ENCODE results near the gene TUBGCP6.
A peak's percentile ranks its signal among the peaks of the same experiment; 100 is the strongest.

TUBGCP6 gene

GRCh38 chr22:50188356-50188755 lies 56.5 kb downstream of the TUBGCP6 start:
- H3K4me1 Mint-ChIP-seq: peaks cover 38% of the 10 kb centered on the region
- peaks cover 5% of the 10 kb centered on the region for H3K36me3 Mint-ChIP-seq (ENCODE audit: low read depth)
- no peak for TF ChIP-seq CTCF (IDR thresholded peaks at IDR 0.05)
- H3K9me3 Mint-ChIP-seq: no peaks in the 10 kb centered on the region
- no peak overlapping the region for H3K27ac Mint-ChIP-seq
- H3K27me3 Mint-ChIP-seq (ENCODE audit: low read depth, poor library complexity): no peaks in the 10 kb centered on the region
- no peak for DNase-seq
- H3K4me3 Mint-ChIP-seq: no peak overlapping the region

DNA sequence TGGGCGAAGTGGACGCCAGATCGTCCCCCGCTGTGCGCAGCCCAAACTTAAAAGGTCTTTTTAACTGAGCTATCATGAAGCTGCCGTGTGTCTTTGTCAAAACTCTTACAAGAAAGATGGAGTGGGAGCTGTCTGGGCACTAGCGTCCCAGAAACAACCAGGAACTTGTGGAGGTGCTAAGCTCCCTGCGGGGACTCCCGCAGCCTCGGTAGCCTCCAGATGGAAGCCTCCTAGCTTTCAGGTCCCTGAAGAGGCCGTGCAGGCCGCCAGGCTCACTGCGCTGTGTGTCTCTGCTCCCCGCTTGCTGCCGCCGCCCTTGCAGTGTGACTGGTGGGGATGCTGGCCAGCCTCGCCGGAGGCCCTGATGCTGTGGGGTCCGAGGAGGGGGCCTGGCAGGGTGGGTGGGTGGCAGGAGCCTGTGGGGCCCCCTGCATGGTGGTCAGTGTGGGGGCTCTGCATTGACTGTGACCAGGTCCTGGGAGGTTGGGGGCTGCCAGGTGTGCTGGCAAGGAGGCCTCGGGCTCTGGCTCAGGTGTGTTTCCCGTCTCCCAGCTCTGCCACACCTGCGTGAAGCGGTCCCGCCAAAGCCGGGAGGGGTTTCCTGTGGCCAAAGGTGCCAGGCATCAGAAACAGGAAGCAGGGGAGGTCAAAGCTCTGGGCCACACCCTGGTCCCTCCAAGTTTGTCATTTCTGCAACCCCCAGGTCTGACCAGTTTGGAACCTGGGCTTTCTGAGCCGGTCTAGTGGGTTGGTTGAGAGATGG lies 57.9 kb downstream of the TUBGCP6 start:
- Mint-ChIP-seq H3K9me3 (no peaks in the 10 kb centered on the region), H3K27ac (peak overlapping the region; percentile 90), H3K4me1 (peaks cover 34% of the 10 kb centered on the region), H3K4me3 (peak overlapping the region; percentile 95), H3K27me3 (ENCODE audit: low read depth, poor library complexity) (no peaks in the 10 kb centered on the region), H3K36me3 (ENCODE audit: low read depth) (peaks cover 5% of the 10 kb centered on the region)
- no peak for TF ChIP-seq CTCF (IDR thresholded peaks at IDR 0.05)
- DNase-seq: no peak

DNA sequence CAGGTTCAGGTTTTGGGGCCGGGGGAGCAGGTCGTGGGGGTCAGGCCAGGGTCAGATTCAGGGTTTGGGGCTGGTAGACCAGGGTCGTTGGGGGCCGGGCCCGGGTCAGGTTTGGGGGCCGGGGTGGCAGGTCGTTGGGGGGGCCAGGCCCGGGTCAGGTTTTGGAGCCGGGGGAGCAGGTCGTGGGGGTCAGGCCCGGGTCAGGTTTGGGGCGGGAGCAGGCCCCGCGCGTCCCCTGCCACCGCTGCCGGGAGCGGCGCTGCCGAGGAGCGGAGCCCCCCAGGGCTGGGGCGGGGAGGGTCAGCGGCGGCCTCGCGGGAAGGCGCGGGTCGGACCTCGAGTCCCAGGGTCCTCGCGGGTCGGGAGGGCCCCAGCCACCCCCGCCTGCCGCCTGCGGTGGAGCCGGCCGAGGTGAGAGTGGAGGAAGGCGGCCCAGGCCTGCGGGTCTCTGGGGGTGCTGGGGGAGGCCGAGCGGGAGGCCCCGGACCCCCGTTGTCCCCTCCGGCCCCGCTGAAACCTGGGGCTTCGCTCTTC lies 58.6 kb downstream of the TUBGCP6 start:
- Mint-ChIP-seq H3K4me1 (peaks cover 29% of the 10 kb centered on the region), H3K4me3 (peak overlapping the region; percentile 95), H3K9me3 (no peaks in the 10 kb centered on the region), H3K36me3 (ENCODE audit: low read depth) (peaks cover 1% of the 10 kb centered on the region), H3K27me3 (ENCODE audit: low read depth, poor library complexity) (no peaks in the 10 kb centered on the region), H3K27ac (peak overlapping the region; percentile 90)
- no peak for TF ChIP-seq CTCF (IDR thresholded peaks at IDR 0.05)
- peak; percentile 55 for DNase-seq

GRCh38 chr22:50185375-50186087 lies 59.3 kb downstream of the TUBGCP6 start, which contains the start of gene TRABD:
TSS of gene TRABD (plus strand) at chr22:50185913. CDS start at chr22:50193061, 7,148 bp downstream.
- Mint-ChIP-seq H3K4me1 (peaks cover 25% of the 10 kb centered on the region), H3K4me3 (peak within 1 kb of the TSS; percentile 95), H3K9me3 (no peaks in the 10 kb centered on the region), H3K27ac (peak within 1 kb of the TSS; percentile 90), H3K36me3 (ENCODE audit: low read depth) (no peaks in the 10 kb centered on the region), H3K27me3 (ENCODE audit: low read depth, poor library complexity) (peaks cover 2% of the 10 kb centered on the region)
- DNase-seq: peak; percentile 91
- TF ChIP-seq CTCF (IDR thresholded peaks at IDR 0.05): no peak

DNA sequence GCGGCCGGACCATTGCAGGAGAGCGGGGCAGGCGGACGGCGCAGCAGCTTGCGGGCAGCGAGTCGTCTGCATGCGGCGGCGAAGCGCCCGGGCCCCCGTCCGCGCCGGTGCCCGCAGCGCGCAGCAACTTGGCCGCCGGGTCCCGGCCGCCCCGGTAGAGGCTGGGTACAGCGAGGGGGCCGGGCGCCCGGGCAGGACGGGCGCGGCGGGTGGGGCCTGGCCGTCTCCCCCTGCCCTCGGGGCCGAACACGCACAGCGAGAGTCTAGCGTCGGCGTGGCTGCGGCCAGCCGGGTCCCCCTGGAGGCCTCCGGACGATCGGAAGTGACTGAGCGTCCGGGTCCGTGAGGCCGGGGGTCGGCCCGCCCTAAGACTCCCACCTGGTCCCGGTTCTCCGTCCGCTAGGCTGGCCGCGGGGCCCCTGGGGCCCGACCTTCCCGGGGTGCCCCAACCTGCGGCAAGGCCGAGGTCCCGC lies 59.9 kb downstream of the TUBGCP6 start:
- no peaks in the 10 kb centered on the region for H3K9me3 Mint-ChIP-seq
- DNase-seq: no peak
- H3K4me3 Mint-ChIP-seq: no peak overlapping the region
- H3K4me1 Mint-ChIP-seq: peaks cover 28% of the 10 kb centered on the region
- H3K36me3 Mint-ChIP-seq (ENCODE audit: low read depth): no peaks in the 10 kb centered on the region
- peaks cover 4% of the 10 kb centered on the region for H3K27me3 Mint-ChIP-seq (ENCODE audit: low read depth, poor library complexity)
- no peak for TF ChIP-seq CTCF (IDR thresholded peaks at IDR 0.05)
- no peak overlapping the region for H3K27ac Mint-ChIP-seq

Measured in nephron progenitor cell (in vitro differentiated cells).